HFFc6 (cell line): ENCODE data around the gene CLDN6. TPM values are rescaled to one million over a fixed set of nuclear protein-coding genes. Genes with fewer than 3 reads are reported as not detected.

ENCODE experiments used
- DNase-seq: peaks from one replicate; pipeline ENCODE4 v3.0.0-alpha.2; 2018
- H3K27ac Mint-ChIP-seq: 2 replicates; pipeline ENCODE4 v1.8.0; 2020; ENCODE audit warnings: mild to moderate bottlenecking, mixed read lengths
- H3K27me3 Mint-ChIP-seq: 2 replicates; pipeline ENCODE4 v1.8.0; 2021; ENCODE audit warnings: mild to moderate bottlenecking, moderate library complexity, mixed read lengths; ENCODE audit not compliant: insufficient read depth
- H3K36me3 Mint-ChIP-seq: 2 replicates; pipeline ENCODE4 v1.8.0; 2021; ENCODE audit warnings: low read depth, mixed read lengths
- H3K4me1 Mint-ChIP-seq: 2 replicates; pipeline ENCODE4 v1.8.0; 2020; ENCODE audit warnings: low read depth, mixed read lengths
- H3K4me3 Mint-ChIP-seq: 2 replicates; pipeline ENCODE4 v1.8.0; 2020; ENCODE audit warnings: mild to moderate bottlenecking, moderate library complexity, mixed read lengths
- H3K9me3 Mint-ChIP-seq: 2 replicates; pipeline ENCODE4 v1.8.0; 2020; ENCODE audit warnings: mild to moderate bottlenecking, mixed read lengths
- CTCF ChIP-seq: fragments of 200-600 bp; sonication (generic); IDR thresholded peaks from 2 replicates; pipeline ENCODE4 v1.5.0; 2021; ENCODE audit warnings: antibody characterized with exemption, mild to moderate bottlenecking
- total RNA-seq, 6 experiments: library from RNA; stranded (reverse); fragmentation: NEBNext Ultra II Directional; extraction: Animal tissue kit (Norgen Biotek cat#: 25700); gene quantifications; 2 replicates in 1 of 6; 3 replicates in 5 of 6; pipeline ENCODE4 v1.2.3, GENCODE V29; 2021

Gene CLDN6
- total RNA-seq, 6 experiments from 2014 or later, result 0.21 TPM; not detected in 5

GRCh38 chr16:2969545-2970521 lies 48.1 kb downstream of the CLDN6 start:
- DNase-seq, result peak; percentile 21
- Mint-ChIP-seq H3K4me3 (peak overlapping the region; percentile 73), H3K27ac (no peak overlapping the region), H3K36me3 (no peaks in the 10 kb centered on the region), H3K9me3 (0 out of 2 replicates have a peak, but pooled peaks cover 6% of the 10 kb centered on the region), H3K4me1 (peaks cover 8% of the 10 kb centered on the region; the same call in 1 of the 2 replicates), H3K27me3 (peaks cover 17% of the 10 kb centered on the region)
- peak; percentile 76 for TF ChIP-seq CTCF

GRCh38 chr16:2968738-2969544 lies 49.0 kb downstream of the CLDN6 start, which contains the start of gene PAQR4:
Gene PAQR4, plus strand, starts transcription at chr16:2969348. Its CDS starts 327 bp downstream, at chr16:2969675.
- H3K9me3 Mint-ChIP-seq, result 0 out of 2 replicates have a peak, but pooled peaks cover 6% of the 10 kb centered on the region
- peaks cover 8% of the 10 kb centered on the region; the same call in 1 of the 2 replicates for H3K4me1 Mint-ChIP-seq
- H3K27ac Mint-ChIP-seq, result no peak within 1 kb of the TSS
- no peaks in the 10 kb centered on the region for H3K36me3 Mint-ChIP-seq
- TF ChIP-seq CTCF, result no peak
- H3K4me3 Mint-ChIP-seq, result peak within 1 kb of the TSS; percentile 73
- peaks cover 20% of the 10 kb centered on the region for H3K27me3 Mint-ChIP-seq
- DNase-seq, result peak; percentile 72

GRCh38 chr16:2968368-2968737 lies 49.6 kb downstream of the CLDN6 start:
- no peak for DNase-seq
- Mint-ChIP-seq H3K9me3 (0 out of 2 replicates have a peak, but pooled peaks cover 6% of the 10 kb centered on the region), H3K27me3 (peaks cover 23% of the 10 kb centered on the region), H3K27ac (no peak overlapping the region), H3K4me1 (peaks cover 8% of the 10 kb centered on the region; the same call in 1 of the 2 replicates), H3K4me3 (peak overlapping the region; percentile 62; the same call in 1 of the 2 replicates), H3K36me3 (no peaks in the 10 kb centered on the region)
- no peak for TF ChIP-seq CTCF

- Mint-ChIP-seq H3K9me3 (0 out of 2 replicates have a peak, but pooled peaks cover 6% of the 10 kb centered on the region), H3K27me3 (peaks cover 23% of the 10 kb centered on the region), H3K4me3 (no peak overlapping the region), H3K4me1 (peaks cover 8% of the 10 kb centered on the region; the same call in 1 of the 2 replicates), H3K36me3 (no peaks in the 10 kb centered on the region), H3K27ac (no peak overlapping the region)
- no peak for TF ChIP-seq CTCF
- DNase-seq, result no peak
Observed at GRCh38 chr16:2967721-2968161, 50.2 kb downstream of the CLDN6 start.

- Mint-ChIP-seq H3K27me3 (peaks cover 24% of the 10 kb centered on the region), H3K4me1 (peaks cover 8% of the 10 kb centered on the region; the same call in 1 of the 2 replicates), H3K4me3 (no peak overlapping the region), H3K27ac (no peak overlapping the region), H3K36me3 (no peaks in the 10 kb centered on the region), H3K9me3 (0 out of 2 replicates have a peak, but pooled peaks cover 6% of the 10 kb centered on the region)
- TF ChIP-seq CTCF, result no peak
- DNase-seq, result no peak
Observed at GRCh38 chr16:2967211-2967631, 50.8 kb downstream of the CLDN6 start.
